SIG-M5 treated with dmso at 0.1 percent for 504 hours (cell line): Measurements from ENCODE around the gene CD101.

ENCODE experiments used
- DNase-seq: peaks from one replicate; lab custom pipeline; 2025; ENCODE audit not compliant: unreplicated experiment; lab: John Stamatoyannopoulos, UW

CD101 gene

DNA sequence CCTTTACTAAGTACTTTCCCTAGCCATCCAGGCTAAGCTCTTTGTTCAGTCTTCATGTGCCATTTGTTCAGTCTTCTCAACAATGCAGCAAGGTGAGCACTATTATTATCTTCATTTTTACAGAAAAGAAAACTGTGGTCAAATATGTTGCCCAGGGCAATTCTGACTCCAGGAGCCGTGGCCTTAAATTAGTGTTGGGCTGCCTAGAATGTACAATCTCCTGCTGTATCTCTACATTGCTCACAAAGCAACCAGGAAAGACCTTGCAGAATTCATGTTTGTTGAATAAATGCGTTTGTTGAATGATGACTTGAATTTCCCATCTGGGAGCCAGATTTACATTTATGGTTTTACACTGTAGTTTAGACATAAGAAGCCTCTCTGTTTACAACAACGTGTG lies 14.2 kb downstream of the CD101 start:
- no peak for DNase-seq

DNA sequence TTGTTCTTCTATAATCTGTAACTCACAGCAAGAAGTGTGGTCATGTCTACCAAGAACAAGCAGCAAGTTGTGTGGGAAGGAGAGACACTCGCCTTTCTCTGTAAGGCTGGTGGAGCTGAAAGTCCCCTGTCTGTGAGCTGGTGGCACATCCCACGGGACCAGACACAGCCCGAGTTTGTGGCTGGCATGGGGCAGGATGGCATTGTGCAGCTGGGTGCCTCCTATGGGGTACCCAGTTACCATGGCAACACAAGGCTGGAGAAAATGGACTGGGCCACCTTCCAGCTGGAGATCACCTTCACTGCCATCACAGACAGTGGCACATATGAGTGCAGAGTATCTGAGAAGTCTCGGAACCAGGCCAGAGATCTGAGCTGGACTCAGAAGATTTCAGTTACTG lies 15.5 kb downstream of the CD101 start:
- DNase-seq, result no peak

- no peak for DNase-seq
These were observed 16.1 kb downstream of the CD101 start for GRCh38 chr1:117017648-117018047.

- no peak for DNase-seq
These were observed 19.1 kb downstream of the CD101 start for GRCh38 chr1:117020526-117021156.

DNA sequence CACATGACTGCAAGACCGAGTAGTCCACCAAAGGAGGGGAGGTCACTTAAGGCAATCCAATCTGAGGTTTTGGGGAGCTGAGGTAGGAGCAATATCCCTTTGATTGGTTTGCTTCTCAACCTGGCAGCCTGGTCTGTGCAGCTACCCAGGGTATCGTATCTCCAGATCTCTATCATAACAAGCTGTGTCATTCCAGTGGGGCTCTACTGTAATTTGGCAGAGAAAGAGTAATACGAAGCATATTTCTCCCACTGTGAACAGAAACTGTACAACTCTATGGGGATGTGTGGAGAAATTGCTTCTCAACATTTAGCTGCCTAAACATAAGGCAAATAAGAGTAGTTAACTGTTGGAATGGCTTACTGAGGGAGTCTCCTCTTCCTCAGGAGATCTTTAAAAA lies 20.6 kb downstream of the CD101 start:
- DNase-seq, result no peak

DNA sequence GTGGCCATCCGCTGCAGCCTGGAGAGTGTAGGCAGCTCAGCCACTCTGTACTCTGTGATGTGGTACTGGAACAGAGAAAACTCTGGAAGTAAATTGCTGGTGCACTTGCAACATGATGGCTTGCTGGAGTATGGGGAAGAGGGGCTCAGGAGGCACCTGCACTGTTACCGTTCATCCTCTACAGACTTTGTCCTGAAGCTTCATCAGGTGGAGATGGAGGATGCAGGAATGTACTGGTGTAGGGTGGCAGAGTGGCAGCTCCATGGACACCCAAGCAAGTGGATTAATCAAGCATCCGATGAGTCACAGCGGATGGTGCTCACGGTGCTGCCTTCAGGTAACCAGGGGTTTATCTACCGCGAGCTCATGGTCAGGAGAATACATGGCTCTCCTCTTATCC lies 24.0 kb downstream of the CD101 start:
- DNase-seq, result no peak

GRCh38 chr1:117026361-117026760 lies 24.8 kb downstream of the CD101 start:
- no peak for DNase-seq

DNA sequence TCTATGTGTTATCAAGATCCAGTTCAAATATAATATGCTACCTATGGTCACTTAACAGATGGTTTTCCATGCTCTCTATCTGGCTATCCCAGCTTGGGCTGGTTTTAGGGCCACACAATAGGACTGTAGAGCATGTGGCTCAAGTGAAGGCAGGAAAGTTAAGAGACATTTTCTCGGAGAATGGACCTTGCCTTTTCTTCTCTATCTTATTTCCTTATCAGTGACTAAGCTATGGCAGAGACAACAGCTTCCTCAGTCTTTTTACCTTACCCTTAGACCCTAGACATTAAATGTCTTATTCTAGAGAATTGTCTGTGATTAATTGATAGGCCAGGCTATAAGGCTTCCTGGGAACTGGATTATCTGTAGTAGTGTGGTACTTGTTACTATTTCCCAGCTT lies 28.1 kb downstream of the CD101 start:
- no peak for DNase-seq

DNA sequence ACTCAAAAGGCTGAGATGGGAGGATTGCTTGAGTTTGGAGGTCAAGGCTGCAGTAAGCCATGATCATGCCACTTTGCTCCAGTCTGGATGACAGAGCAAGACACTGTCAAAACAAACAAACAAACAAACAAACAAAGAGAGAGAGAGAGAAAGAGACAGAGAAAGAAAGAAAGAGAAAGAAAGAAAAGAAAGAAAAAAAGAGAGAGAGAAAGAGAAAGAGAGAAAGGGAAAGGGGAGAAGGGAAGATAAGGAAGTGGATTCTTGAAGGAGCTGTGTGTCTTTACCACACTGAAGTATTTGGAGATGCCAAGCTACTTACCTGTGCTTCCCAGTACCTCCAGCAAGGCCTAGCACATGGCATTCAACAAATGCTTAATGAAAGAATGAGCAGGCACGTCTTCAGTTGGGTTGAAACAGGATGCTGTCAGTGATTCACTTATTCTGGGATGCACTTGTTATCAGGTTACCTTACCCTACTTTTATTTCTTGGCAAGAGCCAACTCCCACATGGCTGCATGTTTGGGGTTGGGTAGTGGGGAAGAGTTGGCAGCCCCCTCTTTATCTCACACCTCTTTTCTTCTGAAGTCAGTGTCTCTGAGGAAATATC lies 28.8 kb downstream of the CD101 start:
- no peak for DNase-seq

GRCh38 chr1:117032266-117032665 lies 30.7 kb downstream of the CD101 start:
- DNase-seq, result no peak

DNA sequence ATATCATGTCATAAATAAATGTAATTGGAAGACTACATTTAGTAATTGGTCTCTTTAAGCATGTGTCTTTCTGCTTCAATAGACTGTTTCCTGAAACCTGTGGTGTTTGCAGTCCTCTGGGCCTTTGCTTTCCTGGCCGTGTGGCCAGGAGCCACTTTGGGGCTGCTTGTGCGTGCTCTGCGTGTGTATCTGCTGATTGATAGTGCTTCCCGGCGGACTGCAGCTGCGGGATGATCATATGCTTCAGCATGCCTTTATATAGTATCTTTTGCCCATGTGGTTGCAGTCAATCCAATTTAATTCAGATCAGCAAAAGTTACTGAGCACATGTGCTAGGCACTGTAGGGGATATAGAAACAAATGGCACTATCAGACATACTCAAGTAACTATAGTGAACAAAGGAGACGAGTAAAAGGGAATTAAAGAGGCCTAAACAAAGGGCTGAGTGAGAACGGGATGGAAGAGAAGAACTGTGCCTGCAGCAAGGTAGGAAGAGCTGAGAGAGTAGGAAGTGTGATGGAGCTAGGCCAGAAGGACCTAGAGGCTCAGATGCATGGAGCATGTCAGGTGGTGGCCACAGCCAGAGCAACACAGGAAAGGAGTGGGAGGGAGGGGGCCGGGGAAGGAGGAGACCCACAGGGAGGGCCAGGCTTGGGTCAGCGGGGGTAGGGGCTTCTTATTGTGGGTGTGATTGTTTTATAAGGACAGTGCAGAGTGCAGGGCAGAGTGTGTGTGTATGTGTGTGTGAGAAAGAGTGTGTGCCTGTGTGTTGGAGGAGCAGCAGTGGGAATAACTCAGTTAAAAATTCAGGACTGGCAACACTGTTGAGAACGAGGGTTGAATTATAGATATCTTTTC lies 31.4 kb downstream of the CD101 start:
- DNase-seq, result no peak

DNA sequence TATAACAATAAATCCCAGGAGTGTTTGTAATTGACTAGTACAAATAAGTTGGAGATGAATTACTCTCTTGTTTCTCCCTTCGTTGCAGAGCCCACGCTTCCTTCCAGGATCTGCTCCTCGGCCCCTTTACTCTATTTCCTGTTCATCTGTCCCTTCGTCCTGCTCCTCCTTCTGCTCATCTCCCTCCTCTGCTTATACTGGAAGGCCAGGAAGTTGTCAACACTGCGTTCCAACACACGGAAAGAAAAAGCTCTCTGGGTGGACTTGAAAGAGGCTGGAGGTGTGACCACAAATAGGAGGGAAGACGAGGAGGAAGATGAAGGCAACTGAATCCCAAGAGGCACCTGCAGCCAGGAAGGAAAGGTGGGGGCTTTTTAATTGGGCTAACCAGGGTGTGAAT lies 32.2 kb downstream of the CD101 start:
- DNase-seq, result no peak

GRCh38 chr1:117034791-117035290 lies 33.3 kb downstream of the CD101 start:
- no peak for DNase-seq

DNA sequence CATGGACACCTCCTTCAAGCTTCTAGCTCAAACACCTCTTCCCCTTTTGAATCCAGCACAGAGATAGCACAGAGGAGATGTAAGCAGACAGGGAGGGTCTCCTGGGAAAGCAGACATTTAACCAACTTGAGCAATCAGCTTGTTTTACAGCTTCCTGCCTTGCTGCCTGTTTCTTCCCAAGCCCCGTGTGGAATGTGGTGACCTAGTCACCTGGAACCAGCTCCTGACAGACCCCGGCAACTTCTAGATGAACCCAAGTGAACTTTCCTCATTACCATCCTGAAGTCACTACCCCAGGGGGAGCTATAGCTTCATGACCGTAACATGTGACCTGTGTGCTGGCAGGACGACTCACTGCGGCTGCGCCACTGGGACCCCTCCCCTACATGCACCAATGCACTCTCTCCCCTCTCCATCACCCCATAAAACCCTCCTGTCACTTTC lies 34.5 kb downstream of the CD101 start:
- no peak for DNase-seq

DNA sequence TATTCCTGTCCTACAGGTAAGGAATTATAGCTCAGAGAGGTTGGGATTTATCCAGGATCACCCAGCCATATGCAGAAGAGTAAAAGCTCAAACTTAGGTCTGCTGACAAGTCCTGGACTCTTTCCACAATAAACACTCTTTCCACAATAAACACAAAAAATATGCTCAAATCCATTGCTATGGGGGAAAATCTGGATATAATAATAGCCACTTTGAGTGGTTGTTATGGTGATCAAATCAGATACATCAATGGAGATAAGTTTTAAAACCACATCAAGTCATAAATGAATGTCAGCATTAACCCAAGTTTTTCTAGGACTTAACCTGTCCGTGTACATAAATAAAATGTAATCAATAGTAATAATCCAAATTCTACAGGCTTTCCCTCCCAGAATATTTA lies 36.2 kb downstream of the CD101 start:
- no peak for DNase-seq

DNA sequence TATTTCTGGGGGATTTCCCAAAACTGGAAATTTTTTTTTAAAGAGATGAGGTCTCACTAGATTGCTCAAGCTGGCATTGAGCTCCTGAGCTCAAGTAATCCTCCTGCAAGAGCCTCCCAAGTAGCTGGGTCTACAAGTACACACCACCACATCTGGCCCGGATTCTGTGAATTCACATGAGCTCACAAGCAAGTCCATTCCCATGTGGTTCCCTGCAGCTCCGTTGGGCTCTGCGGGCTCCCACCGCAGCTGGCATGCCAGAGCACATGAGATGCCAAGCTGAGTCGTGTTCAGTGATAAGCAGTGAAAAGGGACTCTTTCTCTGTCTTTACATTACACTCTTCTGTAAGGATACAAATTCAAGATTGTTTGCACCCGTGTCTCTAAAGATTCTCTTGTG lies 36.7 kb downstream of the CD101 start:
- DNase-seq, result no peak

DNA sequence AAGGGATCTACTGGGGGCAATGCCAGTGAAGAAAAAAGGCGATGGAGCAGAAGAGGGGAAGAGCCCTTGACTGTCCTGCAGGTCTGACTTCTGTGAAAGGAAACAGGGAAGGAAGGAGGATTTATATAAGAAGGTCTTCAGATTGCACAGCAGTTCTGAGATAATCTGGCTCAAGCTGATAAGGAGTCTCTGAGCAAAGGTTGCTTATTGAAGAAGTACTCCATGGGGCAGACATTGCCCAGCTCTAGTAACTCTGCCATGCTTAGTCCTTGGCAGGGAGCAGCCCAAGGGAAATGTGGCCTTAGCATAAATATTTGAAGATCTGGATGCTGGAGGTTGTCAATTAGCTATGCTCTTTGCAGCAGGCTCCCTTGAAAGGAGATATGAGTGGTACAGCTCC lies 42.7 kb downstream of the CD101 start:
- no peak for DNase-seq

DNA sequence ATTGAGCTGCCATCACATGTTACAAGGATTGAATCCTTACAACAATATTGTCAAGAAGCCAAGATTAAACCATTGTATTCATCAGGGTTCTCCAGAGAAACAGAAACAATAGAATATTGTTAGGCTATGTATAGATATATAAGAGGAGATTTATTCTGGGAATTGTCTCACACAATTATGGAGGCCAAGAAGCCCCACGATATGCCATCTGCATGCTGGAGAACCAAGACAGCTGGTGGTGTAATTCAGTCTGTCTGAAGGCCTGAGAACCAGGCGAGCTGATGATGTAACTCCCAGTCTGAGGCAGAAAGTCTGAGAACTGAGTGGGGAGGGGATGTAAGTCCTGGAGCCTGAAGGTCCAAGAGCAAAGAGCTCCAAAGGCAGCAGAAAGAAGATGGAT lies 44.1 kb downstream of the CD101 start:
- DNase-seq, result no peak

DNA sequence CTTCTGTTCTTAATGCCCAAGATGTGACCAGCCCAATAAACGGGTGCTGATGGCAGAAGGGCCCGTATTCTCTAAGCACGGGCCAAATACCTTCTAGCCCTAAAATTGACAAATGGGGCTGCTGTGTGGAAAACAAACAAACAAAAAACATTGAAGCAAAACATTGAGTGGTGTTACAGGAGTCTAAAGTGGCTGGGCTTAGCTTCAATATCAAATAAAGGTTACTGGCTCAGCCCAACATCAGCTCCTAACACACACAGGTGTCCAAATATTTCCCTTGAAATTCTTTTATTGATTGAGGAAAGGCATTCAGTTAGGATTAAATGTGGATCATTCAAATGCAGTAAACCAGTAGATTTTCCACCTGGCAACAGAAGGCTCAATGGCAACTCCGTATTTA lies 45.2 kb downstream of the CD101 start:
- DNase-seq, result no peak

GRCh38 chr1:117047271-117047670 lies 45.7 kb downstream of the CD101 start:
- DNase-seq, result no peak

DNA sequence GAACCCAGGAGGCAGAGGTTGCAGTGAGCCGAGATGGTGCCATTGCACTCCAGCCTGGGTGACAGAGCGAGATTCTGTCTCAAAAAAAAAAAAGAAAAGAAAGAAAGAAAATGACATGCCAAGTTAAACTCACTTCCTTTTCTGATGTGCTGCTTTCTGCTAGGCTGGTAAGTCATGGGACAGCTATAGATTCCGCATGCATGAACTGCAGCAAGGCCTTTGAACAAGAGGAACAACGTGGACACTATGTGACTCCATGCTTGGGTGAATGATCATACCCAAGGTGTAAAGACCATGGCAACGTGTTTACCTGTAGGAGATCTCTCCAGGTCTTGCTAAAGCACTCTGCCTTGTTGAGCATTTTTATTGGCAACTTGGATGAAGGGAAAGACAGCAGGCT lies 48.3 kb downstream of the CD101 start:
- DNase-seq, result no peak
